ENCODE data around the gene SETBP1.

Gene SETBP1

GRCh38 chr18:44900627-44901026, 219.9 kb downstream of the SETBP1 start:
- DNase-seq (ENCODE audit: low read depth, low spot score): no peak

- DNase-seq (ENCODE audit: low read depth, low spot score): no peak
Observed at GRCh38 chr18:44901283-44901682, 220.6 kb downstream of the SETBP1 start.

- DNase-seq (ENCODE audit: low read depth, low spot score): no peak
Observed at GRCh38 chr18:44903327-44903726, 222.6 kb downstream of the SETBP1 start.

DNA sequence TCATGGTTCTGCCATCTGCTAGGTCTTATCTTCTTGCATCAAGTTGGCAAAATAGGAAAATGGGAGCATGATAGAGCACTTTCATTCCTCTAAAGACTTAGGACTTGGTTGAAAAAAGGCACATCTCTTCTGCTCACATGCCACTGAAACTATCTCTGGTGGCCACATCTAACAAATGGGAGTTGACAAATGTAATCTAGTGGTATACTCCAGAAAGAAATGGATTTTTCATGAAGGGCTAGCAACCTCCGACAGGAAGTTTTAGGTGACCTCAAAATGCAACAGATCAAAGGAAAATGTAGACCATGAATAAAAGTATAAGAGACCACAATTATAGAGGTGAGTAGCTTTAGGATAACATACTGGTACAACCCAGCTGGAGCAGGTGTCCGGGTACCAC, 224.1 kb downstream of the SETBP1 start:
- DNase-seq (ENCODE audit: low read depth, low spot score): no peak

DNA sequence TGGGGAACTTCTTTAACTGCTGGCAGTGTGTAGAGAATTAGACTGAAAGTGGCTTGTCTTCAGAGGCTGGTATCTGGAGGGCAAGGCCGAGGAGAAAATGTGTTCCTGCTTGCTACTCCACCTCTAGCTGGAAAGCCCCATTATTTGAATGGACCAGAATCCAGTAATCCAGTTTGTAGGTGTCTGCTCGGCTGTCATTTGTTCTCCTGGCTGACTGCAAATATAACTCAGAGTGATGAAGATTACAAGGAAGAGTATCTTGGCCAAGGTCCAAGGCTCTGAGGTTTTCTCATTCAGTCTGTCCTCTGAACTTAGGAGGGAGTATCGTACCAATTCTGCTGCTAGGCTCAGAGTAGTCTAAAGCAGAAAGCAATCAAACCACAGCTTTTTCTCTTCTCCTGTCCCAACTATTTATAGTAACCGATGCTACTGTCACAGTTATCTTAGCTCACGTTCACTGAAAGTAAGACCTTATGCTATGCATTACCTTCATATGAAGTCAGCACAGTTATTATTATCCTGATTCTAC, 228.6 kb downstream of the SETBP1 start:
- DNase-seq (ENCODE audit: low read depth, low spot score): no peak

DNA sequence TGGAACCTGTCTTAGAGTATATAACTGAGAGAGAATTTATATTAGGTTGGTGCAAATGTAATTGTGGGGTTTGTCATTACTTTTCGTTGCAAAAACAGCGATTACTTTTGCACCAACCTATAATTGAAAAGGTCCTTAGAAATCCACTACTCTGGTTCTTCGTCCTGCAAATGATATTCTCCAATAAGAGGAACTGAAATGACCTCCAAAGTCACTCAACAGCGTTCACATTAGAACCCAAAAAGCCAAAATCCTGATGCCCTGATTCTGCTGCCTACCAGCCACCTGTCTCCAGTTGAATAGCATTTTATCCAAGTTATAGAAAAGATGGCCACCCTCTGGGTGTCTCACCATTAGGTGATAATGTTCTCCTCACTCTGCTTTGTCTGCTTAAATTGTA, 230.6 kb downstream of the SETBP1 start:
- no peak for DNase-seq (ENCODE audit: low read depth, low spot score)

GRCh38 chr18:44911773-44912172, 231.1 kb downstream of the SETBP1 start:
- DNase-seq (ENCODE audit: low read depth, low spot score): no peak

DNA sequence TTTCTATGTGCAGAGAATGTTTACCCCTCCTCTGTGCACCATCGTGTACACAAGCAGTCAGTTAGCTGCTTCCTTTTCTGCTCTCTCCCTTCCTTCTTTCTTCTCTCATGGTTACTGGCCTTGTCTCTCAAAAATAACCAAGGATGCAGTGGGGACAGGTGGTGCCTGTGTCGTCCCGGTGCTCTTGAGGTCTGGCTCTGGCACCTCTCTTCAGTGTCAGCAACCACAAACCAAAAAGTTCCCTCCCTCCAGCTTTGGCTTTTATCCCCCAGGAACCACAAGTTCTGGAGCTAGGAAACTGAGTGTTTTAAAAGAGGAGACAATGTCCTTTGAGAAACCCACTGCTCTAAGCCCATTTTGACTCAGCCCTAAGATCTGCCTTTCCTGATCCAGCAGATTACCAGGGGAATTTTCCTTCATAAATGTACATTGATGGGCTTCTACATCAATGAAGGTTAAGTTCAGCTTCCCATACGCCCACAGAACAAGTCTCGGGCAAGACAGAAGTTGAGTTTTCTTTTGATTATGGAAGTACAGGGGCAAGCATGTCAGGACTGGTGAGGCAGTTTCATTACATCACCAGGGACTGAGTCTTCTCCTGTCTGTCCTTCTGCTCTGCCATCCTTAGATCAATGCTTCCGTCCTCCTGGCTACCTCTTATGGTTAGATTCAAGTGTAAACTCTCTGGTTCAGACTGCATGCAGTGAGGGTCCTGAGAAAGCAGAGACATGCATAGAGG, 232.2 kb downstream of the SETBP1 start:
- DNase-seq (ENCODE audit: low read depth, low spot score): no peak

GRCh38 chr18:44914028-44914427, 233.3 kb downstream of the SETBP1 start:
- DNase-seq (ENCODE audit: low read depth, low spot score): no peak

DNA sequence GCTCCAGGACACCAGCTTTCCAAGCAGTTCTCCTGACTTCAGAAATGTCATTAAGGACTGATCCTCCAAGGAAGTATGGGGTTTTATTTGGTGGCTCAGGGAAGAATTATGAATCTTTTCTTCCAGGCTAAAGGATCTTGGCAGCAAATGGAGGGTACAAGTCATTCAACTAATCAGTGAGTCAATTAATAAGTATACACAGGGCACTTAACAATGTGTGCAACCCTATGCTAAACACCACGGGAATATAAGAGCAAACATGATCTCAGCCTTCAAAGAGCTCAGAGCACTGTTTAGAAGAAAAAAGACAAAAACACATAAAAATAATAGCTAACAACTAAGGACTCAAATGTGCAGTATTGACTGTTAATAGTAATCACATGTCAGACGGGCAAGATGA, 234.5 kb downstream of the SETBP1 start:
- no peak for DNase-seq (ENCODE audit: low read depth, low spot score)

GRCh38 chr18:44915661-44916060, 235.0 kb downstream of the SETBP1 start:
- DNase-seq (ENCODE audit: low read depth, low spot score): no peak

- no peak for DNase-seq (ENCODE audit: low read depth, low spot score)
Observed at GRCh38 chr18:44916429-44917207, 235.9 kb downstream of the SETBP1 start.

DNA sequence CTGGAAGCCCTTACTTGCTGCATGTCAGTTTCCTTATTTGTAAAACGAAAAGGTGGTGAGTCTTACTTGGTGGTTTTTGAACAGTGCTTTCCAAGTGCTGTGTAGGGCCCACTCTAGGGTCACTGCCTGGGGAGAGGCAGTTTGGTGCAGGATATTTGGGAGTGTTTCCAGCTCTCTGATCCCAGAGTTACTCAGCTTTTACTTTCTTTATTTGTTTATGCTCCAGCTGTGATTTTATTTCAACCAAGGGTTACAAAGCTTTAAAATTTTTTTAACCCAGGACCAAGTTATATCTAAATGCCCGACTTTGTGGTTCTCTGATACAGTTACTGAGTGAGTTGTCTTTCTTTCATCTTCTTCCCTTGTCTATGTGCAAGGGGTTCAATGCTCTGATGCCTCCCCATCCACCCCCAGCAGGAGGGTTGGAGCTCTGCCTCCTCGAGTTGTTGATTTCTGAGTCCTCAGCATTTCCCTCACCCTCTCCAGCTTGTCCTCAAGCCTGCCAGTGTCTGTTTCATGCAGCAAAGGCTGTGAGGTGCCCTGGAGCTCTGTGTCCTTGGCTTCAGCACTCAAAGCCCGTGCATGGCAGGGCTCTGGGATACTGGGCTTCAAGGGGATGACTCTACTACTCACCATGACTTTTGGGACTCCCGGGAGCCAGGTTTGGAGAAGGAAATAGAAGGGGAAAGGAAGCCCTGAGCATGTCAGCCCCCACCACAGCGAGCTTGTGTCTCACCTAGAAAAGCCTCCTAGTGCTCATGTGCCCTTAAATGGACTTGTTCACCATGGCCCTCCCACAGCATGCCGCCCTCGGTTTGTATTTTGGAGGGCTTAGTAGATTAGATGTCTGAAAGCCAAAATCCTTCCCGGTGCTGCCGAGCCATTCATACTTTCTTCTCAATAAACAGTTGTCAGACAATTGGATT, 236.8 kb downstream of the SETBP1 start:
- DNase-seq (ENCODE audit: low read depth, low spot score): peak; percentile 74

- no peak for DNase-seq (ENCODE audit: low read depth, low spot score)
Observed at GRCh38 chr18:44918142-44918476, 237.4 kb downstream of the SETBP1 start.

DNA sequence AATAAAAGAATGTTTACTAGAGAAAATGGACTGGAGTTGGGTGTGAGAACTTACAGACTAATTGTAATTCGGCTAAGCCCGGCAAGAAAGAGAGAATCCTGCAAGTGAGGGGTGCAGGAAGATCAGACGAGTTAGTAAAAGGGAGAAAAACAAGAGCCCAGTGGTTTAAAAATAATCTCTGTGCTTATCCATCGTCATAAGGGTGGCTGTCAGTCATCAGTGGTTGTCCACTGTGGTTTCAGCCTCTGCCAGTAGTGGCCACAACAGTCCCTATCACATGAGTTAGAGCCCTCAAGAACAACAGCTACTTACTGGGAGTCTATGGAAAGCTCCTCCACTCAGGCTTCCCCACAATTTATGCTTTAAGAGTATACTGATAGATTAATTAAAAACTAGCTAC, 239.8 kb downstream of the SETBP1 start:
- no peak for DNase-seq (ENCODE audit: low read depth, low spot score)

DNA sequence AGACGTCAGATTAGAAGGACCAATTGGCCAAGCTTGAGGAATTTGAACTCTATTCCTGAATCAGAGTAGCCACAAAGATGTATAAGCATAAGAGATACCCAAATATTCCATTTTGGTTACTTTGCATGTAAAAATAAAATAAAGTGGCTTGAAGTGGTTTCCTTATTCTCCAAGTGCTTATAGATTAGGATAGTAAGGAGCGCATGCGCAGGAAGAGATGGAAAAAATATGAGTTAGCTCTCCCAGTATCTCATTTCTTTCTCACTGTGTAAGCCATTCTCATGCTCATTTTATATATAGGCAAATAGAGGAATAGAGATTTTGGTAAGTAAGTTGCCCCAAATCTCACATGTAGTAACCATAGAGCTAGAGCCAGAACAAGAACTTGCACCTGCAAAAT, 241.3 kb downstream of the SETBP1 start:
- no peak for DNase-seq (ENCODE audit: low read depth, low spot score)

- peak; percentile 31 for DNase-seq (ENCODE audit: low read depth, low spot score)
Observed at GRCh38 chr18:44922968-44923367, 242.3 kb downstream of the SETBP1 start.

GRCh38 chr18:44924785-44925499, 244.3 kb downstream of the SETBP1 start:
- no peak for DNase-seq (ENCODE audit: low read depth, low spot score)

- DNase-seq (ENCODE audit: low read depth, low spot score): no peak
Observed at GRCh38 chr18:44927127-44927849, 246.6 kb downstream of the SETBP1 start.

GRCh38 chr18:44934901-44935300, 254.2 kb downstream of the SETBP1 start:
- no peak for DNase-seq (ENCODE audit: low read depth, low spot score)

- no peak for DNase-seq (ENCODE audit: low read depth, low spot score)
Observed at GRCh38 chr18:44935455-44935854, 254.8 kb downstream of the SETBP1 start.
